NCI-H82 treated with DMSO at 0.1 percent for 48 hours (cell line): Measurements from ENCODE around the gene IL37.
A peak's percentile ranks its signal among the peaks of the same experiment; 100 is the strongest.

Experiments
- DNase-seq: peaks from one replicate; lab custom pipeline; 2025; ENCODE audit not compliant: unreplicated experiment; lab: John Stamatoyannopoulos, UW

The IL37 gene

GRCh38 chr2:112958428-112959108 is 47.6 kb downstream of the IL37 start:
- DNase-seq: peak; percentile 39

GRCh38 chr2:112959109-112959812 is 48.3 kb downstream of the IL37 start:
- DNase-seq: peak; percentile 7

GRCh38 chr2:112960230-112960825 is 49.4 kb downstream of the IL37 start:
- DNase-seq: no peak

GRCh38 chr2:112962308-112963175 is 51.6 kb downstream of the IL37 start:
- DNase-seq: no peak

- DNase-seq: no peak
Measured at GRCh38 chr2:112967023-112967422, 56.1 kb downstream of the IL37 start.
